GM12878 (cell line): ENCODE data around the gene INTS6. TPM values are rescaled to one million over a fixed set of nuclear protein-coding genes. Genes with fewer than 3 reads are reported as not detected.
A peak's percentile ranks its signal among the peaks of the same experiment; 100 is the strongest.

Experiments
- BRCA1 ChIP-seq: IDR thresholded peaks from 2 replicates; pipeline ENCODE4 v1.6.1; 2011; ENCODE audit warnings: low read depth, low read length, improper control_type of control experiment
- CREB1 ChIP-seq: IDR thresholded peaks from 2 replicates; pipeline ENCODE4 v1.6.1; 2012; ENCODE audit warnings: low read depth, mild to moderate bottlenecking, inconsistent platforms
- KAT2A ChIP-seq: conservative IDR thresholded peaks from 2 replicates; pipeline ENCODE4 v1.6.1; 2011; ENCODE audit warnings: low read depth, low read length; ENCODE audit not compliant: control insufficient read depth
- KLF5 ChIP-seq: fragments of 450-650 bp; IDR thresholded peaks from 2 replicates; pipeline ENCODE4 v1.6.1; 2014; ENCODE audit warnings: mild to moderate bottlenecking; ENCODE audit not compliant: partially characterized antibody
- NKRF ChIP-seq: fragments of 450-650 bp; conservative IDR thresholded peaks from 2 replicates; pipeline ENCODE4 v1.6.1; 2017; ENCODE audit warnings: mild to moderate bottlenecking, moderate library complexity
- PAX5 ChIP-seq: IDR thresholded peaks from 2 replicates; pipeline ENCODE4 v1.6.1; 2011; ENCODE audit warnings: low read depth, low read length, borderline replicate concordance
- POLR2AphosphoS5 ChIP-seq: IDR thresholded peaks from 2 replicates; pipeline ENCODE4 v1.6.1; 2011; ENCODE audit warnings: mild to moderate bottlenecking, low read length, inconsistent platforms
- RAD21 ChIP-seq: IDR thresholded peaks from 2 replicates; pipeline ENCODE4 v1.6.1; 2011; ENCODE audit warnings: mild to moderate bottlenecking, low read depth, low read length, moderate library complexity; ENCODE audit not compliant: insufficient read depth
- RBBP5 ChIP-seq: fragments of 200-600 bp; sonication (generic); conservative IDR thresholded peaks from 2 replicates; pipeline ENCODE4 v1.6.1; 2016
- USF2 ChIP-seq: IDR thresholded peaks from 2 replicates; pipeline ENCODE4 v1.6.1; 2011; ENCODE audit warnings: low read depth, low read length, improper control_type of control experiment, borderline replicate concordance
- ZNF384 ChIP-seq: IDR thresholded peaks from 2 replicates; pipeline ENCODE4 v1.6.1; 2012; ENCODE audit warnings: low read depth, mild to moderate bottlenecking, low read length, improper control_type of control experiment, borderline replicate concordance
- polyA plus RNA-seq, 11 experiments: library from polyadenylated mRNA; depleted of rRNA in 4 of 11; unstranded in 6 of 11; stranded (reverse) in 5 of 11; fragments of >200 nt; fragmentation: Nextera tagmentation in 4 of 11; fragmentation: Illumina TruSeq in 1 of 11; extraction: Ambion mirVana in 4 of 11; extraction: Trizol in 1 of 11; gene quantifications; 1 replicate in 1 of 11; 2 replicates in 10 of 11; pipeline versions ENCODE4 v1.2.1 to v1.2.3, GENCODE V29; 2011 to 2016; ENCODE audit warnings: inconsistent platforms in 2 of 11, missing spikeins in 2 of 11, low read depth in 1 of 11
- total RNA-seq, 4 experiments: library from RNA; depleted of rRNA in 3 of 4; stranded (reverse); fragments of >200 nt in 3 of 4; fragmentation: Illumina TruSeq in 1 of 4; extraction: Trizol in 1 of 4; gene quantifications; 2 replicates each; pipeline versions ENCODE4 v1.2.1 to v1.2.3, GENCODE V29; 2013 to 2021

Gene INTS6
- total and polyA plus RNA-seq, 10 of the 15 experiments (the other 5 are each of a cell fraction or from before 2014, with no cell fraction given) = 7.2 to 57.7 (median 30.9) TPM

GRCh38 chr13:51451467-51452360 lies 1.1 kb downstream of the INTS6 start (continued):
- TF ChIP-seq RBBP5 = no peak
- no peak for TF ChIP-seq CREB1
- TF ChIP-seq NKRF = 0 out of 2 replicates have a peak, but pooled peaks have one; percentile 30
- TF ChIP-seq KAT2A = no peak
- TF ChIP-seq PAX5 = 0 out of 2 replicates have a peak, but pooled peaks have one; percentile 18
- 0 out of 2 replicates have a peak, but pooled peaks have one; percentile 3 for TF ChIP-seq RAD21
- no peak for TF ChIP-seq ZNF384
- TF ChIP-seq POLR2AphosphoS5 = no peak; the same call in 1 of the 2 replicates
- no peak for TF ChIP-seq BRCA1
- no peak for TF ChIP-seq KLF5
- no peak for TF ChIP-seq USF2
